Measurements from ENCODE around the gene FOXRED2. TPM values are rescaled to one million over a fixed set of nuclear protein-coding genes. Genes with fewer than 3 reads are reported as not detected.
"Not testable (repeated sequence)": the region's sequence is repeated elsewhere in the genome, so short reads cannot be mapped to it uniquely, and the experiment has no call there.

FOXRED2 gene
- total and polyA plus RNA-seq, 5 donors from 2014 or later, result 0.44 to 1.5 (median 1.2) TPM

GRCh38 chr22:36457688-36458450, 49.0 kb downstream of the FOXRED2 start:
- Histone ChIP-seq H3K27me3 (ENCODE audit: control insufficient read depth, insufficient read depth, low read length) (no peaks in the 10 kb centered on the region), H3K36me3 (ENCODE audit: control insufficient read depth, insufficient read depth, low read length) (no peaks in the 10 kb centered on the region), H3K4me1 (ENCODE audit: control insufficient read depth, insufficient read depth, low read length, poor library complexity, severe bottlenecking) (peaks cover 30% of the 10 kb centered on the region), H3K4me3 (ENCODE audit: low read depth, low read length) (no peak overlapping the region), H3K27ac (ENCODE audit: insufficient read depth, low read length, poor library complexity, severe bottlenecking) (no peak overlapping the region), H3K9me3 (ENCODE audit: control insufficient read depth in 2 of 2, low read length in 2 of 2) (no peaks in the 10 kb centered on the region)
- DNase-seq (no peak), ATAC-seq (ENCODE audit: low read depth in 2 of 2) (no peak)
- Mint-ChIP-seq H3K27ac (no peak overlapping the region), H3K36me3 (no peaks in the 10 kb centered on the region), H3K9me3 (no peaks in the 10 kb centered on the region), H3K27me3 (no peaks in the 10 kb centered on the region), H3K4me3 (peak overlapping the region in 1 of 4 donors; percentile 56), H3K4me1 (peaks cover 4 to 27% (median 13%) of the 10 kb centered on the region in 4 donors)

- Mint-ChIP-seq H3K9me3 (no peaks in the 10 kb centered on the region), H3K4me1 (peaks cover 10 to 41% (median 20%) of the 10 kb centered on the region in 4 donors), H3K4me3 (peak overlapping the region; percentile 21 to 88 (median 82)), H3K27me3 (no peaks in the 10 kb centered on the region), H3K27ac (peak overlapping the region in 2 of 3 donors; percentile 91 to 94), H3K36me3 (no peaks in the 10 kb centered on the region)
- no peaks in the 10 kb centered on the region for H3K36me3 ChIP-seq (ENCODE audit: control insufficient read depth, insufficient read depth, low read length)
- H3K27me3 ChIP-seq (ENCODE audit: control insufficient read depth, insufficient read depth, low read length), result no peaks in the 10 kb centered on the region
- H3K9me3 ChIP-seq (ENCODE audit: control insufficient read depth in 2 of 2, low read length in 2 of 2), result no peaks in the 10 kb centered on the region
- H3K4me3 ChIP-seq (ENCODE audit: low read depth, low read length), result no peak overlapping the region
- no peak for ATAC-seq (ENCODE audit: low read depth in 2 of 2)
- no peak for DNase-seq
- H3K27ac ChIP-seq (ENCODE audit: insufficient read depth, low read length, poor library complexity, severe bottlenecking), result peak overlapping the region; percentile 95
- peaks cover 43% of the 10 kb centered on the region for H3K4me1 ChIP-seq (ENCODE audit: control insufficient read depth, insufficient read depth, low read length, poor library complexity, severe bottlenecking)
These were observed 50.4 kb downstream of the FOXRED2 start for GRCh38 chr22:36456464-36456845.

- H3K36me3 Mint-ChIP-seq, result no peaks in the 10 kb centered on the region
- no peaks in the 10 kb centered on the region for H3K27me3 Mint-ChIP-seq
- H3K9me3 ChIP-seq (ENCODE audit: control insufficient read depth in 2 of 2, low read length in 2 of 2), result no peaks in the 10 kb centered on the region
- H3K27ac Mint-ChIP-seq, result peak overlapping the region; percentile 91 to 94 (median 93)
- H3K27me3 ChIP-seq (ENCODE audit: control insufficient read depth, insufficient read depth, low read length), result no peaks in the 10 kb centered on the region
- no peaks in the 10 kb centered on the region for H3K9me3 Mint-ChIP-seq
- H3K4me1 ChIP-seq (ENCODE audit: control insufficient read depth, insufficient read depth, low read length, poor library complexity, severe bottlenecking), result peaks cover 49% of the 10 kb centered on the region
- DNase-seq, result no peak
- H3K27ac ChIP-seq (ENCODE audit: insufficient read depth, low read length, poor library complexity, severe bottlenecking), result peak overlapping the region; percentile 95
- no peak for ATAC-seq (ENCODE audit: low read depth in 2 of 2)
- peak overlapping the region; percentile 81 to 90 (median 86) for H3K4me3 Mint-ChIP-seq
- H3K4me3 ChIP-seq (ENCODE audit: low read depth, low read length), result no peak overlapping the region
- peaks cover 11 to 45% (median 23%) of the 10 kb centered on the region in 4 donors for H3K4me1 Mint-ChIP-seq
- no peaks in the 10 kb centered on the region for H3K36me3 ChIP-seq (ENCODE audit: control insufficient read depth, insufficient read depth, low read length)
These were observed 51.0 kb downstream of the FOXRED2 start for GRCh38 chr22:36455571-36456463.

GRCh38 chr22:36454916-36455570, 51.8 kb downstream of the FOXRED2 start:
- Histone ChIP-seq H3K27ac (ENCODE audit: insufficient read depth, low read length, poor library complexity, severe bottlenecking) (peak overlapping the region; percentile 95), H3K36me3 (ENCODE audit: control insufficient read depth, insufficient read depth, low read length) (no peaks in the 10 kb centered on the region), H3K9me3 (ENCODE audit: control insufficient read depth in 2 of 2, low read length in 2 of 2) (no peaks in the 10 kb centered on the region), H3K4me1 (ENCODE audit: control insufficient read depth, insufficient read depth, low read length, poor library complexity, severe bottlenecking) (peaks cover 53% of the 10 kb centered on the region), H3K27me3 (ENCODE audit: control insufficient read depth, insufficient read depth, low read length) (no peaks in the 10 kb centered on the region), H3K4me3 (ENCODE audit: low read depth, low read length) (peak overlapping the region; percentile 73)
- Mint-ChIP-seq H3K4me3 (peak overlapping the region; percentile 81 to 90 (median 87)), H3K36me3 (no peaks in the 10 kb centered on the region), H3K9me3 (no peaks in the 10 kb centered on the region), H3K4me1 (peaks cover 11 to 48% (median 23%) of the 10 kb centered on the region in 4 donors), H3K27me3 (no peaks in the 10 kb centered on the region), H3K27ac (peak overlapping the region; percentile 91 to 94 (median 93))
- ATAC-seq (ENCODE audit: low read depth in 2 of 2) (peak; percentile 74 to 78), DNase-seq (peak; percentile 94 to 99 (median 95))

GRCh38 chr22:36453855-36454378, 52.9 kb downstream of the FOXRED2 start:
- H3K27ac ChIP-seq (ENCODE audit: insufficient read depth, low read length, poor library complexity, severe bottlenecking), result peak overlapping the region; percentile 95
- no peaks in the 10 kb centered on the region for H3K27me3 Mint-ChIP-seq
- DNase-seq, result no peak

GRCh38 chr22:36452978-36453607, 53.7 kb downstream of the FOXRED2 start:
- H3K36me3 Mint-ChIP-seq; H3K9me3 Mint-ChIP-seq; H3K27me3 ChIP-seq (ENCODE audit: control insufficient read depth, insufficient read depth, low read length); ATAC-seq (ENCODE audit: low read depth in 2 of 2); H3K4me3 ChIP-seq (ENCODE audit: low read depth, low read length); H3K9me3 ChIP-seq (ENCODE audit: control insufficient read depth in 2 of 2, low read length in 2 of 2); H3K36me3 ChIP-seq (ENCODE audit: control insufficient read depth, insufficient read depth, low read length); H3K27me3 Mint-ChIP-seq: not testable (repeated sequence)
- Mint-ChIP-seq H3K4me1 (peaks cover 16 to 57% (median 28%) of the 10 kb centered on the region in 4 donors), H3K4me3 (peak overlapping the region; percentile 68 to 89 (median 79)), H3K27ac (peak overlapping the region; percentile 91 to 99 (median 96))
- peaks cover 53% of the 10 kb centered on the region for H3K4me1 ChIP-seq (ENCODE audit: control insufficient read depth, insufficient read depth, low read length, poor library complexity, severe bottlenecking)
- peak overlapping the region; percentile 95 for H3K27ac ChIP-seq (ENCODE audit: insufficient read depth, low read length, poor library complexity, severe bottlenecking)
- DNase-seq, result peak in 1 of 3 donors; percentile 29

More at GRCh38 chr22:36453855-36454378, 52.9 kb downstream of the FOXRED2 start:
- Histone ChIP-seq H3K27me3 (ENCODE audit: control insufficient read depth, insufficient read depth, low read length) (no peaks in the 10 kb centered on the region), H3K36me3 (ENCODE audit: control insufficient read depth, insufficient read depth, low read length) (no peaks in the 10 kb centered on the region), H3K9me3 (ENCODE audit: control insufficient read depth in 2 of 2, low read length in 2 of 2) (no peaks in the 10 kb centered on the region), H3K4me3 (ENCODE audit: low read depth, low read length) (no peak overlapping the region), H3K4me1 (ENCODE audit: control insufficient read depth, insufficient read depth, low read length, poor library complexity, severe bottlenecking) (peaks cover 53% of the 10 kb centered on the region)
- H3K27ac Mint-ChIP-seq, result peak overlapping the region; percentile 82 to 91 (median 90)
- no peaks in the 10 kb centered on the region for H3K9me3 Mint-ChIP-seq
- no peak for ATAC-seq (ENCODE audit: low read depth in 2 of 2)
- no peaks in the 10 kb centered on the region for H3K36me3 Mint-ChIP-seq
- peak overlapping the region; percentile 81 to 90 (median 87) for H3K4me3 Mint-ChIP-seq
- peaks cover 11 to 50% (median 24%) of the 10 kb centered on the region in 4 donors for H3K4me1 Mint-ChIP-seq

Measured in CD4-positive, CD25-positive, alpha-beta regulatory T cell (primary cell).